K562 (cell line): Measurements from ENCODE around the gene DIP2C. TPM values are rescaled to one million over a fixed set of nuclear protein-coding genes. Genes with fewer than 3 reads are reported as not detected.

Experiments
- ATAC-seq: fragments of 200-7000 bp; cut with Tn5 transposase; 3 replicates; pipeline ENCODE4 v1.9.1; 2020; ENCODE audit warnings: moderate library complexity
- BruUV-seq: library from RNA; stranded (reverse); fragments of 400-500 nt; replicated peaks from 2 replicates; lab custom pipeline; 2021; lab: Mats Ljungman, UMichigan
- CTCF ChIA-PET: fragments of 300-600 bp; formaldehyde crosslinking; extraction: SDS; loops from one replicate; lab custom pipeline; 2021; ENCODE audit warnings: low intra/inter-chr PET ratio; lab: Yijun Ruan, JAX
- POLR2A ChIA-PET: fragments of 300-600, 350-650 bp; sonication (Branson Sonifier 250); formaldehyde crosslinking; extraction: SDS; loops from one replicate; lab custom pipeline; 2021; ENCODE audit warnings: antibody characterized with exemption, inconsistent platforms; lab: Yijun Ruan, JAX
- DNase-seq, 4 experiments: peaks; one replicate each; pipeline versions ENCODE4 v3.0.0 to v3.0.0-alpha.2; 2011 to 2018; ENCODE audit warnings: low spot score in 3 of 4, mixed read lengths in 3 of 4; ENCODE audit errors: extremely low read depth in 1 of 4
- FAIRE-seq: peaks from 2 replicates; lab custom pipeline; 2011; peaks lifted over from hg19 to GRCh38; lab: Jason Lieb, UNC
- H2AFZ ChIP-seq: 2 replicates; pipeline ENCODE4 v1.6.0; 2011; ENCODE audit warnings: low read depth, low read length, control low read depth, inconsistent platforms
- H3K27ac ChIP-seq: fragments of 200-600 bp; 3 replicates; pipeline ENCODE4 v1.8.0; 2011; ENCODE audit warnings: low read depth, mild to moderate bottlenecking, control low read depth, inconsistent platforms, low read length, moderate library complexity, mixed read lengths; ENCODE audit errors: extremely low read depth
- H3K27me3 ChIP-seq, 2 experiments: fragments of 300-600 bp in 1 of 2; 2 replicates in 1 of 2; 3 replicates in 1 of 2; pipeline versions ENCODE4 v1.6.0 to v1.8.0; 2011; ENCODE audit warnings: inconsistent platforms in 2 of 2, low read length in 2 of 2, mild to moderate bottlenecking in 1 of 2, mixed read lengths in 1 of 2, moderate library complexity in 1 of 2; ENCODE audit not compliant: control insufficient read depth in 2 of 2, insufficient read depth in 2 of 2
- H3K36me3 ChIP-seq: fragments of 300-600 bp; 3 replicates; pipeline ENCODE4 v1.8.0; 2011; ENCODE audit warnings: mild to moderate bottlenecking, low read length, inconsistent platforms; ENCODE audit not compliant: control insufficient read depth, insufficient read depth
- H3K4me1 ChIP-seq, 2 experiments: fragments of 200-600 bp in 1 of 2; replicated peaks in 1 of 2; 2 replicates in 1 of 2; 3 replicates in 1 of 2; pipeline versions ENCODE4 v1.5.1 to v1.8.0; 2011; ENCODE audit warnings: inconsistent platforms in 2 of 2, low read length in 2 of 2, mild to moderate bottlenecking in 1 of 2, mixed read lengths in 1 of 2, moderate library complexity in 1 of 2; ENCODE audit not compliant: control insufficient read depth in 2 of 2, insufficient read depth in 2 of 2
- H3K4me2 ChIP-seq: 2 replicates; pipeline ENCODE4 v1.6.1; 2011; ENCODE audit warnings: low read length, control low read depth, inconsistent platforms, mixed read lengths; ENCODE audit not compliant: insufficient read depth
- H3K4me3 ChIP-seq: fragments of 200-600 bp; sonication (generic), shearing (Covaris generic); 2 replicates; pipeline ENCODE4 v1.5.1; 2016; ENCODE audit warnings: control low read depth, inconsistent platforms
- H3K79me2 ChIP-seq: fragments of 200-600 bp; 3 replicates; pipeline ENCODE4 v1.8.0; 2011; ENCODE audit warnings: low read length, inconsistent platforms; ENCODE audit not compliant: control insufficient read depth, insufficient read depth
- H3K9ac ChIP-seq, 2 experiments: 2 replicates each; pipeline versions ENCODE4 v1.6.0 to v1.6.1; 2011; ENCODE audit warnings: low read depth in 2 of 2, low read length in 2 of 2, control low read depth in 1 of 2, inconsistent platforms in 1 of 2, mild to moderate bottlenecking in 1 of 2, mixed read lengths in 1 of 2; ENCODE audit not compliant: insufficient read depth in 1 of 2
- H3K9me1 ChIP-seq: one replicate; pipeline ENCODE4 v1.6.0; 2011; ENCODE audit warnings: inconsistent platforms, mild to moderate bottlenecking, low read length, moderate library complexity; ENCODE audit not compliant: control insufficient read depth, insufficient read depth
- H3K9me3 ChIP-seq: replicated peaks from 2 replicates; pipeline ENCODE4 v1.5.1; 2011; ENCODE audit warnings: low read depth, low read length, inconsistent platforms; ENCODE audit not compliant: control insufficient read depth, insufficient read depth
- H4K20me1 ChIP-seq: replicated peaks from 2 replicates; pipeline ENCODE4 v1.6.1; 2011; ENCODE audit warnings: low read length, inconsistent platforms, mixed read lengths; ENCODE audit not compliant: control insufficient read depth, insufficient read depth
- EWSR1 ChIP-seq: fragments of 450-650 bp; IDR thresholded peaks from 2 replicates; pipeline ENCODE4 v1.6.1; 2018; ENCODE audit warnings: borderline replicate concordance, mild to moderate bottlenecking, low read depth, moderate library complexity; ENCODE audit not compliant: partially characterized antibody
- PKNOX1 ChIP-seq: fragments of 450-650 bp; IDR thresholded peaks from 2 replicates; pipeline ENCODE4 v1.6.1; 2016
- WGBS: fragments of 100-300 bp; shearing (Covaris generic); methylation state at CpG from one replicate; pipeline ENCODE4 v1.1.6; 2016; ENCODE audit warnings: low coverage, mixed read lengths; ENCODE audit not compliant: insufficient coverage; ENCODE audit errors: missing lambda C conversion rate; 5-methylcytosine and 5-hydroxymethylcytosine counted together
- in situ Hi-C: fragments of 300-500 bp; cut with MboI; formaldehyde crosslinking; loops from 4 replicates; pipeline ENCODE4 v1.15.0; 2018; ENCODE audit warnings: inconsistent platforms, mixed read lengths
- intact Hi-C: fragments of 100-400 bp; cut with micrococcal nuclease; formaldehyde crosslinking; loops from 2 replicates; pipeline ENCODE4 v1.14.2; 2022
- polyA plus RNA-seq, 8 experiments: library from polyadenylated mRNA; depleted of rRNA in 4 of 8; stranded (reverse) in 5 of 8; unstranded in 3 of 8; fragments of >200 nt; fragmentation: Nextera tagmentation in 2 of 8; fragmentation: Illumina TruSeq in 1 of 8; extraction: Ambion mirVana in 2 of 8; extraction: Trizol in 1 of 8; gene quantifications; 2 replicates each; pipeline versions ENCODE4 v1.2.1 to v1.2.3, GENCODE V29; 2011 to 2014; ENCODE audit warnings: inconsistent platforms in 1 of 8, missing spikeins in 1 of 8
- total RNA-seq, 7 experiments: library from RNA; depleted of rRNA in 6 of 7; stranded (reverse); fragments of >200 nt in 6 of 7; fragmentation: Illumina TruSeq in 2 of 7; extraction: Trizol in 2 of 7; gene quantifications; 2 replicates each; pipeline versions ENCODE4 v1.2.1 to v1.2.3, GENCODE V29; 2011 to 2021; ENCODE audit warnings: low replicate concordance in 1 of 7

Gene DIP2C
- total and polyA plus RNA-seq, 9 of the 15 experiments (the other 6 are each of a cell fraction or from before 2014, with no cell fraction given) = 0.01 TPM; not detected in 8

- Histone ChIP-seq H3K36me3 (no peaks in the 10 kb centered on the region), H3K9me3 (no peaks in the 10 kb centered on the region; the same call in none of the 2 replicates), H3K9ac (no peak overlapping the region), H3K4me1 (peaks cover 0 to 4% of the 10 kb centered on the region in 2 experiments; a peak in 2 of 5 replicates), H3K79me2 (no peaks in the 10 kb centered on the region), H3K4me2 (no peak overlapping the region), H4K20me1 (no peaks in the 10 kb centered on the region), H3K27ac (no peak overlapping the region), H3K4me3 (no peak overlapping the region), H3K9me1 (no peaks in the 10 kb centered on the region), H2AFZ (no peak overlapping the region), H3K27me3 (peaks cover 10 to 24% of the 10 kb centered on the region in 2 experiments; a peak in 4 of 5 replicates)
- no TSS peak for BruUV-seq
- no peak for ATAC-seq
- ChIA-PET CTCF (no interaction called here), POLR2A (no interaction called here)
- FAIRE-seq = no peak
- TF ChIP-seq PKNOX1 (no peak), EWSR1 (no peak)
- no peak for DNase-seq
- in situ Hi-C loops (no loop called here), intact Hi-C loops (no loop called here)
- 2% methylated on average over 22 of the region's 23 CpGs for WGBS
Measured at GRCh38 chr10:644076-644942, 45.2 kb downstream of the DIP2C start.
